Mucosa of descending colon (tissue), 3 donors: ENCODE measurements around the gene HEXIM1. TPM values are rescaled to one million over a fixed set of nuclear protein-coding genes. Genes with fewer than 3 reads are reported as not detected.

Experiments used
- ATAC-seq: fragments of 200-7000 bp; cut with Tn5 transposase; one replicate; pipeline ENCODE4 v1.9.1; 2020; ENCODE audit warnings: mild to moderate bottlenecking, moderate library complexity
- DNase-seq, 3 donors: peaks; one replicate each; pipeline ENCODE4 v3.0.0-alpha.2; 2020
- H3K36me3 ChIP-seq: fragments of 200-600 bp; one replicate; pipeline ENCODE4 v1.8.0; 2021; ENCODE audit warnings: low read depth, mild to moderate bottlenecking
- H3K4me1 ChIP-seq: fragments of 200-600 bp; one replicate; pipeline ENCODE4 v1.8.0; 2021; ENCODE audit warnings: low read depth, mild to moderate bottlenecking
- H3K4me3 ChIP-seq: fragments of 200-600 bp; one replicate; pipeline ENCODE4 v1.8.0; 2021; ENCODE audit warnings: mild to moderate bottlenecking
- H3K9me3 ChIP-seq: fragments of 200-600 bp; one replicate; pipeline ENCODE4 v1.8.0; 2021; ENCODE audit warnings: mild to moderate bottlenecking
- CTCF ChIP-seq: fragments of 200-600 bp; IDR thresholded peaks from one replicate; pipeline ENCODE4 v1.8.0; 2022; ENCODE audit warnings: antibody characterized with exemption, mild to moderate bottlenecking
- intact Hi-C, 2 donors: fragments of 100-400 bp; cut with DNase I in 1 of 2; cut with micrococcal nuclease in 1 of 2; formaldehyde crosslinking; loops; one replicate each; pipeline versions ENCODE4 v1.11.0 to v1.11.1; 2022; cut with DNase I, micrococcal nuclease
- long read RNA-seq, 2 donors: library from polyadenylated mRNA; unstranded; transcript quantifications; one replicate each; pipeline ENCODE4 v2.0.0, GENCODE V29; 2019 to 2021
- total RNA-seq, 3 donors: library from RNA; stranded (reverse); fragmentation: NEBNext Ultra II Directional in 2 of 3; extraction: Animal tissue kit (Norgen Biotek cat#: 25700) in 2 of 3; gene quantifications; one replicate each; pipeline versions ENCODE4 v1.2.1 to v1.2.4, GENCODE V29; 2021 to 2023
- donor health status: DM: no; HTN: no; CAD: no; lungs with moderate emphysema.
- donor health status: DM: no; HTN: no; CAD: no.
- donor health status: DM: no; HTN: yes; CAD: no.

Gene HEXIM1, protein sequence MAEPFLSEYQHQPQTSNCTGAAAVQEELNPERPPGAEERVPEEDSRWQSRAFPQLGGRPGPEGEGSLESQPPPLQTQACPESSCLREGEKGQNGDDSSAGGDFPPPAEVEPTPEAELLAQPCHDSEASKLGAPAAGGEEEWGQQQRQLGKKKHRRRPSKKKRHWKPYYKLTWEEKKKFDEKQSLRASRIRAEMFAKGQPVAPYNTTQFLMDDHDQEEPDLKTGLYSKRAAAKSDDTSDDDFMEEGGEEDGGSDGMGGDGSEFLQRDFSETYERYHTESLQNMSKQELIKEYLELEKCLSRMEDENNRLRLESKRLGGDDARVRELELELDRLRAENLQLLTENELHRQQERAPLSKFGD
- 10 to 100 TPM; 36.7 to 98.2 (median 37.0) TPM for total RNA-seq
- long read RNA-seq, donor 1, transcript HEXIM1-201 (1 exons, 3,600 nt) = major isoform, 84 of 84 reads
- long read RNA-seq, donor 1, partial matches to known transcripts = 0 of 84 reads
- long read RNA-seq, donor 1, other reads (novel, unspliced or antisense) = 0 of 84 reads
- long read RNA-seq, donor 2, transcript HEXIM1-201 (1 exons, 3,600 nt) = major isoform, 12 of 13 reads
- long read RNA-seq, donor 2, partial matches to known transcripts = 0 of 13 reads
- long read RNA-seq, donor 2, other reads (novel, unspliced or antisense) = 1 of 13 reads

DNA sequence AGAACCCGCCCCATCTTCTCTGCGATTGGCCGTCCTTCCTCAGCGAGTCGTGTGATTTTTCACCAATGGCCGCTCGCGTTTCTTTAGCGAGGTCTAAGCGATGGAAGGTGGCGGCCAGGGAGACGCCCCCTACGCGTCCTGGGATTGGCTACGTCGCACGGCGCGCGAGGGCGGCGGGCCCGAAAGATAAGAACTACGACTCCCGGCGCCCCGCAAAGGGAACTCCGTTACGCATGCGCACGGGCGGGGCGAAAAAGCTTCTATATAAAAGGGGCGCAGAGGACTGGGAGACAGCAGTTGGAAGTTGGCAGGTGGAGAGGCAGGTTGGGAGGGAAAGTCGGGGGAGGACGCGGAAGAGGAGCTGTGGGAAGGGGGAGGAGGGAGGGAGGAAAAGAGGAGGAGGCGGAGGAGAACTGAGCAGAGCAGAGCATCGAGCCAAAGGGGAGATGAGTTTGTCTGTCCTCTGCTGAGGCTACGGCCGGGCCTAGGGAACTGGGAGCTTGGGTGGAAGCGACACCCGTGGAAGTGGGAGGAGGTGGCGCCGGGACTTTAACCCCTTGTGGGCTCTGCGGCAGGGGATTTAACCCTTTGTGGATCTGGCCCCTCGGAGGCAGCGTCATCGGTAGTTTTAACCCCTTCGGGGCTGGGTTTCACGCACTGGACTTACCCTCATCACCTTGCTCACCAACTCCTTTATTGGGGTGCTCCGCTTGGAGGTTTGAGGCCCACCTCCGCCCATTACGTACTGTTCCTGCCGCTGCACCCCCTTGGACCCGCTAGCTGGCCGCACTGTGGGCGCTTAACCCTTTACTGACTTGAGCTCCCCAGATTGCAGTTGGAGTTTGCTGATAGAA is at the start of gene HEXIM1:
Gene HEXIM1, plus strand, starts transcription at position 293 of the 854 bp plus-strand sequence. CDS start 716 bp downstream, outside the sequence.
- no peak for TF ChIP-seq CTCF
- ATAC-seq (peak; percentile 82), DNase-seq (peak; percentile 98 to 100 (median 99))
- Histone ChIP-seq H3K4me3 (peak within 1 kb of the TSS; percentile 39), H3K9me3 (no peaks in the 10 kb centered on the region), H3K36me3 (no peaks in the 10 kb centered on the region), H3K4me1 (peaks cover 39% of the 10 kb centered on the region)
- intact Hi-C loops = no loop called here

DNA sequence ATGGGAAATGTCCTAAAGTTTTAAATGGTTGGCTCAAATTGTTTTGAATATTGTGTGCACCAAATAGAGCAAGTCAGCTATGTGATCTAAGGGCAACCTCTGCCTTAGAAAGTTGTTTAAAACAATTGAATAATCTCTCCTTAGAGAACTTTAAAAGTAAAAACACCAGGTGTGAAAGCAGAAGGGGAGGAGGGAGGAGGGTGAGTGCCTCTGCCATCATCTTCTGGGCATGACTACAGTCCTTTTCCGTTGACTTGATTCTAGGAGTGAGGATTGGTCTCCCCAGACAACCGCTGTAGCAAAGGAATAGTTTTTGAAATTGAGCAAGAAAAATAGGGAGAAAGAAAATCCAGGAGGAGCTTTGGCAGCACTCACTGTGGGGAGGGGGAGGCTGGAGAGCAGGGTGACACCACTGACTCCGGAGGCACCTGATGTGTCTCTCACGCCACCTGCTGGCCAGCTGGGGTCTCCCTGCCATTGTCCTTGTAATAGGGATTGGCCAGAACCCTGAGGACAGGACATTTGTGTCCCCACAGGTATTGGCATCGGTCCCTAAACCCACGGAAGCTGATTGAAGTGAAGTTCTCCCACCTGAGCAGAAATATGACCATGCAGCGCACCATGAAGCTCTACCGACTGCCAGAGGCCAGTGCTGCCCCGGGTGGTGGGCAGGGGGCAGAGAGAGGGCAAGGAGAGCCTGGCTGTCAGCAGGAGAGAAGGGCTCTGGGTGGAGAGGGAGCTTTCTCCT is 49.2 kb upstream of the HEXIM1 start:
- DNase-seq (peak; percentile 80 to 94 (median 91)), ATAC-seq (peak; percentile 90)
- intact Hi-C loops = loop anchor here in 1 of 2 donors (10.0 kb wide), 1 partner anchor 174 kb away; no protein-coding TSS in a partner anchor
- Histone ChIP-seq H3K4me3 (no peak overlapping the region), H3K9me3 (no peaks in the 10 kb centered on the region), H3K36me3 (peaks cover 14% of the 10 kb centered on the region), H3K4me1 (no peaks in the 10 kb centered on the region)
- peak; percentile 90 for TF ChIP-seq CTCF

- peaks cover 22% of the 10 kb centered on the region for H3K36me3 ChIP-seq
- no peak overlapping the region for H3K4me3 ChIP-seq
- H3K4me1 ChIP-seq = no peaks in the 10 kb centered on the region
- DNase-seq (no peak), ATAC-seq (no peak)
- no peak for TF ChIP-seq CTCF
- H3K9me3 ChIP-seq = no peaks in the 10 kb centered on the region
- intact Hi-C loops = no loop called here
Measured at GRCh38 chr17:45101546-45101882, 46.8 kb upstream of the HEXIM1 start.

DNA sequence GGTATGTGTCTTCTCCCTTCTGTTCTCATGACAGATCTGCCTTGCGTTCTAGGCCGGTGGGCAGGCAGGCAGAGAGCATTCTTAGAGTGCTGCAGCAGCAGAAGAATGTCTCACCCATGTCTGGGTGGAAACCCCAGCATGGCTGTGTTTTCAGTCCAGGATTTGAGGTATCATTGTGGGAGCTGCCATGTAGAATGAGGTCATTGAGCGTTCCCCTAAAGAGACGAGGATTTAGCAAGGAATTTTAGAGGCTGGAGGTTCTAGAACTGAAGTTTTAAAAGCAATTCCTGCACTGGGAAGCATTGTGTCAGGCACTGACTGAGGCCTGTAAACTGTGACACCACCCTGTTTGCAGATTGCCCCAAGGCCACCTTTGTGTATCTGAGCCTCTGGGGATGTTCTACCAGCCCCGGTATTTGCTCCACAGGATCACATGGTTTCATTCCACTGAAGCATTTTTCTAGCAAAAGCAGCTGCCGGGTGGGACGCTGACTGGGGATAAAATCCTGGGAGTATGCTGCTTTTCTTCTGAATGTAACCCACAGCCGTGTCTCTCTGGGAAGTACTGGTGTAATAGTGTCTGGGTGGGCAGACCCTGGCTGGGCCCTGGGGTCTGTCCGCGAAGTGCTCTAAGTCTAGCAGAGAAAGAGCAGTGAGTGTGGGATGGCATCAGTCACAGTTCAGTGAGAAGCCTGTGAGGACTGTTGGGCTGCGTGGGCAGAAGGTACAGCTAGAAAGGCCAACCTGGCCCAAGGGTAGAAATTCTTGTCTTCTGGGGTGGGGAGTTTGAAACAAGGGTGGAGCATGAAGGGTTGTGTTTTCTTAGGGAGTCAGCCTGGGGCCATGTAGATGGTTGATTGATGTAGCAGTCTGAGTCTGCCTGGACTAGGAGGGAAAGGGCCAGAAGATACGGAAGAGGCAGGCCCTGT is 46.1 kb upstream of the HEXIM1 start:
- Histone ChIP-seq H3K4me1 (no peaks in the 10 kb centered on the region), H3K4me3 (no peak overlapping the region), H3K9me3 (no peaks in the 10 kb centered on the region), H3K36me3 (peaks cover 22% of the 10 kb centered on the region)
- TF ChIP-seq CTCF = no peak
- ATAC-seq (no peak), DNase-seq (no peak)
- intact Hi-C loops = no loop called here
